ENCODE data around the gene PKHD1.

Gene PKHD1

DNA sequence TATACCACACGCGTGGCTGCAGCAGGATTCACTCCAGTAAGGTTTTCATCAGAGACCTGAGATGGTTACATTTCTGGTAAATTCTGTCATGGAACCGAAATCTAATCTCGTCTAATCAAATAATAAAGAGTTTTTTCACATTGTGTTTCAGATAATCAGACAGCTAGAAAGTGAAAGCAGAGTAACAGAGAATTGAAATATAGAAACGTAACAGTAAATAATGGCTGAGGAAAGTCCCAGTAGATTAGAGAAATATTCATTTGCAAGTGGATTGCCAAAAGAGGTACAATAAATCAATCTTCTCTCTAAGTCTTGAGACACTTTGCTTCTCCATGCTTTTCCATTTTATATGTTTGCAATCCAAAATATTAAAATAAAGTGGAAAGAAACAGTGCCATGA, 42.4 kb downstream of the PKHD1 start:
- DNase-seq = no peak

DNA sequence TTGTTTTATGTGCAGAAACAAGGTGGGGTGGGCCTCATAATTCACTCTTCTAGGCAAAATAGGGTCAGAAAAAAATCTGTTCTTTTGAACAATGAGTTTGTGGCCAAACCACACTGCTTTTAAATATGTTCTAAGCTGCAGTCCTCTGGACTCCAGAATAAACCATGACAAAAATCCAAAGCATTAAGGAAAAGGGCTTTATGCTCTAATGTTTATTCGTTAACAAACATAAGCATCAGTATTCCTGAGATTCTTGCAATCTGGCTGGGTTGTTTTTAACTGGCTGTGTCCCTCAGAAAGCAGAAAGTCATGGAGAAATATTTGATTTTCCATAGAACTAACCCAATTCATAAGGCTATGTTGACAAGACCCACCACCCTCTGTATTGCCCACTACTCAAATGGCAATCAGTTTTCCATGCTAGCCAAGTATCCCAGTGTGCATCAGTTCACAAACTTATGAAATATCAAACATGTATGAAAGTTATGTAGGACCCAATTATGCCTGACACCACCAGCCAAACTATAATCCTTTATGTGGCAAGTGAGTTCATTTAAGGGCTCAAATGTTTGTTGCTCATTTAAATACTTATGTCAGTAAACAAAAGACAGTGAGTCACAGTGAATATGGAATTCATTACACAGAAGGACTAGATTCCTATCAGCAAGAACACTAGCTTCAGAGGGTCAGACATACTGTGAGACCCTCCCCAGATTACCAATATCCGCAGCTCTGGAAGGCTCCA, 45.1 kb downstream of the PKHD1 start:
- DNase-seq = no peak

DNA sequence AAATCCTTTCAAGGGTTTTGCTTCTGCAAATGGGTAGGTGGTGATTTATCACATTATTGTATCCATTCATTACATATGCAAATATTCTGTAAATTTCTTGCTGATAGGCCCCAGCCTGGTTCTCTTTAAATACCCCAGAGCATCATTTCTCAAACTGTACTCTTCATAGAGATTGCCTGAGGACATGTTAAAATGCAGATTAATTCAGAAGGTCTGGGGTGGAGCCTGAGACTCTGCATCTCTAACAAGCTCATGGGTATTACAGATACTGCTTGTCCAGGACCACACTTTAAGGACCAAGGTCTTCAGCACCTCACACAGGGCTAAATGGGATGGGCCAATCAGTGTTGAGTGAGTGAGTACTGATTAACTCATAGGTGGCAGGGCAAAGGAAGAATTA, 46.3 kb downstream of the PKHD1 start:
- no peak for DNase-seq

DNA sequence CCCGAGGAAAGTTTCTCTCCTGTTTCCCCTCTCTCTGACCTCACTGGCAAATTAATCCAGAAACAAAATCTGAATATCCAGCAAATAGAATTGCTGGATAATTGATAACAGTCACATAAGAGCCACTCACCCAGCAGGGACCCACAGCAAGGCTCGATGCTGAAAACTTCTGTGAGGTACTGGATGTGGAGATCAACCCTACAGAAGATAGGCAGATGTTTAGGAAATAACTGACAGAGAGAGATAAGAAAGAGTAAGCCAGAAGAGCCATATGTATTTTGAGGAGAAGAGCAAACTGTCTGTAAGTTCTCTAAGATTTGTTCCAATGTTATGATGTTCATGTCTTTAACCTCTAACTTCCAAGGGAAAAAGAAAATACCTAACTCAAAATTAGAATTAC, 59.7 kb downstream of the PKHD1 start:
- no peak for DNase-seq

DNA sequence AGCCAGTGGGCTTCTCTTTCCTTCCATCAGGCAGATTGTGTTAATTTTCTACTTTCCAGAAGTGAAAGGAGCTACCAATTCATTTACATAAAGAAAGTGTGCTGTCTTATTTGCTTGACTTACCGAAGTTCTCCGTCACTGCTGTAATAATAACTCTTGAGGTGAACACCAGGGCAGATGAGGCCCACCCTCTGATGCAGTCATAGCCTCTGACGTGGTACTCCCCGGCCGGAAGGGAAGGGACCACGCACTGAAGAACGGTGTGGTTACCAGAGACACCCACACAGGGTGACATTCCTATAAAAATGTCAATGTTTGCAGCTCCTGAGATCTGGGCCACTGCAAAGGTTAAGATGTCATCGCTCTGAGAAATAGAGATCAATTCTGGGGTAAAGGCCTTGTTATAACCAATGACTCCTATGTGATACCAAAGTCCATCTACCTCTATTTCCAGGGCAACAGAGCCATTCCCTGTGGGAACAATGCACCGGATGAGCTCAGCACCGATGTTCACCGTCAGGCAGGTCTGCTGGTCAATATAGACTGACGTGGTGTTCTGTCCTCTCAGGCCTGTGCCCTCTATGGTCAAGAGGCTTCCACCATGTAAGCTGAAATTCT, 62.9 kb downstream of the PKHD1 start:
- DNase-seq = no peak

DNA sequence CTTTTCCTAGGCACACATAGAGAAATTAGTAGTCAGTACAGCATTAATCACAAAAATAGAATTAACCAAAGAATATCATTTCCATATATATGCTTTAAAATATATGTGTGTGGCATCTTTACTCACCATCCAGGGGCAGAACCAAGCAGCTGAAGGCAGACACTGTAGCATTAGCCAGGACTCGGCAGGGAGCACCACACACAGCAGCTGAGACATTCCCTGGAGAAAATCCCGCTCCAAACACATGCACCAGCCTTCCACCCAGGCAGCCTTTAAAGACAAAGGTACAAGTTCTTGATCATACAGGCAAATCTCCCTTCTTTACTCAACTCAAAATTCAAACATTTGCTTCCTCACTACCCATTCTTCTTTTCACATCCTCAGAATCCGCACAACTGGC, 64.7 kb downstream of the PKHD1 start:
- DNase-seq = no peak

DNA sequence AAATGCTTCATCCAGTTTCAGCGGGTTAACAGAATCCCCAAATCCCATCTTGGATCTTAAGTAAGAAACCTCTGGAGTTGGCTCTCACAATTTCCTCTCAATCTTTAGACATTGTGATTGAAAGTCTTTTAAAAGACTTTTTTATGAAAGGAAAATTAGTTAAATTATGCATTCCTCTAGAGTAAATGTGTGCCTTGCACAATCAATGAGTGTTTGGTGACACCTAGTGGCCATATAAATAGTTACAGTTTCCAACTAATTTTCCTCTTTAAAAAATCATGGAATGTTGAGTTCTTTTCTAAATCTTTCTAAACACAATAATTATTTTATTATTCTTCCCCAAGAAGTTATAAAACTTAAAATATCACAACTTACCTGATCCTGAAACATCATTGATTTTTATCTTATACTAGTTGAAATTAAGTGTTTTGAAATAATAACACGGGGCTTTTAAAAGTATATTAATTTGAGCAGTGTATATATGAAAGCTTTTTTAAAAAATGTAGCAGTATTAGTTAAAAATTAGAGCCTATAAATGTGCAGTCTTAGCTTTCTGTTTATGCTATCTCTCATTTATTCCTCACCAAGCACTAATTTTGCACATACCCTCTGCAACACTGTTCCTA, 66.4 kb downstream of the PKHD1 start:
- no peak for DNase-seq

DNA sequence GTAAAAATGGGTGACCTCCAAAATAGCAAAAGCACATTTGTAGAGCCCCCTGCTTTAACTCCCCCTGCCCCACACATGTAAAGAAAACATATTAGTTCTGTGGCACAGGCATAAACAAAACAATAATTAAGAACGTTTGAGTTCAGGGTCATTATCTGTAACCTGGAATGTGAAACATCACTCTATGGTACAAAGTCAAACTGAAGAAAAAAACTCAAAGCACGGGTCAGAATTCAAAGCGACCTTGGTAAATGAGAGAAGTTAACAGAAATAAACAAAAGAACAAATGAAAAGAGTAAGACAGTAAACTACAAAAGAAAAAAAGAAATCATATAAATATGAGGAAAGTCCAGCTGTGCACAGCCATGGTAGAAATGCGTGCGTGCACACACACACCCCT, 67.5 kb downstream of the PKHD1 start:
- DNase-seq = no peak

DNA sequence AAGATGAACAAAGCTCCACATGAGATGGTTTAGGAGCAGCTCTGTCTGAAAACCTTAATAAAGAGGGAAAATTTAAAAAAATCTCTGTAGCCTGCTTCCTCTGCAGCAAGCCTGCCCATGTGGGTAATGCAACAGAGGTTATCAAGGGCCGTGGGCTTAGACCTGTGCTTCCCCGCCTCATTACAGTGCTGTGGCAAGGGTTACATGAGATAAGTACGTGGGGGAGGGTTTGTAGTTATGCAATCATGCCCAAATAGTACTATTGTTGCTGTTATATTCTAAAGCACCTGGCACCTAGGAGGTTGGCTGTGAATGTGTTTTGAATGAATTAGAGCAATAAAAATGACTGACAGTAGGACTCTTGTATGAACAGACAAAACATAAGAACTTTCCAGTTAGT, 68.3 kb downstream of the PKHD1 start:
- no peak for DNase-seq

DNA sequence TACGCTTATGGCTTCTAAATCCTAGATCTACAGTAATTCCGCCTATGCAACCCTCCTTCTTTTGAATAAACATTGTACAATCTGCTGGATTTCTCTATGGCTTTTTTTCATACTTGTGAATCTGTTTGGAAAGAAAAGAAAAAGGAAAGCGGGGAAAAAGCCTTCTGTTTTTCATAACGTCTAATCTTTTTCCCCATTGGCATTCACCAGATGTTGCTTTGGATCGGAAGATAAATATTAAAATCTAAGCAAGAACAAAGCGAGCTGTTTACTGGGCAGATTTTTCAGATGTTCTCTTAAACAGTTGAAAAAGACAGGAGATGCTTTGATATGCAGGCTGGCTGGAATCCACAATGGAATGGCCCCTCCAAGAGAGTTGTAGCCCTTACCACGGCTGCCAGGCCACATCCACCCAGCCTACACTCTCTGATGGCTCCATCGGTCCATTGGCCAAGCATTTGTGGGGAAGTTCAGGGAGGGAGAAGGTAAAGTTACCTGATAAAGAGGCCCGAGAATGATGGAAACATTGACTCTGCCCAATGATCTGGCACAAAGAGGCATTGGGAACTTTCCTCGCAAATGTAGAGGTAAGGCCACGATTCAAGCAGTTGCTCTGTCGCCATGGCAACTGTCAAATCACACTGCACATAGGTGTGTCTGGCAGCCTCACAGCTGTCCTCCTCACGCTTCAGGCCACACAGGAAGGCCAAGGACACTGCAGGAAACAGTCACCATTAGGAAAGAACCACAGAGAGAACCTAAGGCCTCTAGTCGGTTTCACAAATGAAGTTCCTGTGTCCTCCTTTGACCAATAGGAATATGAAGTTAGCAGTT, 70.3 kb downstream of the PKHD1 start:
- no peak for DNase-seq

DNA sequence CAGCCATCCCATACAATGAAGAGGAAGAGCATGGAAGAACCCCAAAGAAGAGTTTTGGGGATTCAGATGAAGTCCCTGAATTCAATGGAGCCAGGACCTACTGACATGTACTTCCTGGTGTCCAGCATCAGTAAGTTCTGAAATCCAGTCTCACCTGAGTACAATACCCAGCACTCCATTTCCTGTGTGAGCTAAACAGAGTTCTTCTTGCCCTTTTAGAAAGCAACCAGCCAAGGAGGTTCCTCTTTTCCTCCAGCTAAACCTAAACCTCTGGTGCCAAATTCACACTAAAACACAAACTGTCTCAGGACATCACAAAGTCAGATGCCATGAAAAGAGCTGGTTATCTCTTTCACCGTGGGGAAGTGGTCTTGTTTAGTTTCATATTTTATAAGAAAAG, 71.5 kb downstream of the PKHD1 start:
- DNase-seq = no peak

DNA sequence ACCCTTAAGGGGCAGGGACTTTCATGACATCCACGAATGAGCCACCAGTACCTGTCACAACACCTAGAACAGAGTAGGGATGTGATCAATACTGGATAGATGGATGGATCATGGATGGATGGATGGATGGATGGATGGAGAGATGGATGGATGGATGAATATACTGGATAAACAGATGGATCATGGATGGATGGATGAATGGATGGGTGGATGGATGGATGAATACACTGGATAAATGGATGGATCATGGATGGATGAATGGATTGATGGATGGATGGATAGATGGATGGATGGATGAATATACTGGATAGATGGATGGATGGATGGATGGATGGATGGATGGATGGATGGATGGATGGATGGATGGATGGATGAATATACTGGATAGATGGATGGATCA, 73.0 kb downstream of the PKHD1 start:
- no peak for DNase-seq

DNA sequence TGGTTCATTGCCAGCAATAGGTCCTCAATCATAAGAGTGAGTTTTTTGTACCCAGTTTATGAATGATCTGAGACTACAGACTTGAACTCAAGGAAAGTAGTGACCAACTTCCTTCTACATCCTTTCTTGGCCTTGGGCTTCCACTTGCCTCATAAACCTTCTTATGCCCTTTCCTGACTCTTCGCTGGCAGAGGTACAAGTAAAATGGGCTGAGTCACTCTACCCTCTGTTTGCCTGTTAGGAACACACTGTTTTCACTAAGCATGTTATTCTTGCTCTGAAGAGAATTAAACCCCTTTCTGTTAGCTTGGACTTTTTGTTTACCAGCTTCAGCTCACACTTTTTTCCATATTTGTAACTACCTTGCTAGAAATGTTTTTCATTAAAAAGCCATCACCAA, 74.4 kb downstream of the PKHD1 start:
- no peak for DNase-seq

DNA sequence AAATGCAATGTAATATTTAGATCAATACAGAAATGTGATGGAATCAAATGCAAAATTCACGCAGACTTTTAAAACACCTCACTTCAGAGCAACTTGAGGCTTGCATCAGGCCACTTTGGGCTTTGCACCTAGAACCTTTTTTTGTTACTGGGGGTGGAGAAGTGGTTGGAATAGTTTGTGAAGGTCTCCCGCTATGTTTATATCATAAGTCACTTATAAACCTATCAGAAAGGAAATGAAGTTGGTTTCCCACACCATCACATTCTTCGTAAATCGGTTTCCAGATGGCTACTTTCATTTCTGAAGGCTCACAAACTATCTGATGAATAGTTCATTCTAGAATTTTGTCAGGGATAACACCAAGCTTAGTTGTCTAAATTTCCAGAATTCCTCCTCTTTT, 74.8 kb downstream of the PKHD1 start:
- no peak for DNase-seq

DNA sequence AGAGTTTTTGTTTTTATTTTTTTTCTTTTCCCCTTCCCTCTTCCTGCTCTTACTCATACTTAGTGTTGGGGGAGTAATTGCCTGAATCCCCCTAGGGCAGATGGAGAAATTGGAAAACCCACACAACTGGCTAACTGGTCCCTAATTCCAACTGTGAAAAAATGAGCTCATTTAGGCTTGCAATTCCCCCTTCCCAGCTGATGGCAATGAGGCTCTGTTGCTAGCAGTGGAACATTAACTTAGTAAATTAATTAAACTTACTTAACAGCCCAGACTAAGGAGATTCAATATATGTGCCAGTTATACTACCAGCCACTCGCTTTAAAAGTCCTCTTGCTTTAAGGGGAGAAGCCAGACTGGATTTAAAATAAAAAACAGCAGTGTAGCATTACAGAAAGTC, 76.6 kb downstream of the PKHD1 start:
- DNase-seq = no peak

DNA sequence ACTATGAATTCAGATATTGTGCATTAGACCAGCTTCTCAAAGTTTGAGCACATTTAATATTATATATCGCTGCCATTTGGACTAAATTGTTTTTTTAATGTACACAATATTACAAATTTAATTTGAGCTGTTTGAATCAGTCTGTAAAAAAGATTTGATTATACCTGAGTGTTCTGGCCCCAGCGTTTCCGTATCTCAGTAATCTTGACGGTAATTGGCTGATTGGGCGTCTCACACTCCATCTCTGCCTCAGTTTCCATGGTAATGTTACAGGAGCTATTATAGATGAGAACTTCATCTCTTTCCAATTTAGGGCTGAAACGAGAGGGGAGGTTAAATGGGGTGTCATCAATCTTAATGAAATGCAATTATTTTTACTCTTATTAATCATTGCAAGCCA, 77.3 kb downstream of the PKHD1 start:
- no peak for DNase-seq

DNA sequence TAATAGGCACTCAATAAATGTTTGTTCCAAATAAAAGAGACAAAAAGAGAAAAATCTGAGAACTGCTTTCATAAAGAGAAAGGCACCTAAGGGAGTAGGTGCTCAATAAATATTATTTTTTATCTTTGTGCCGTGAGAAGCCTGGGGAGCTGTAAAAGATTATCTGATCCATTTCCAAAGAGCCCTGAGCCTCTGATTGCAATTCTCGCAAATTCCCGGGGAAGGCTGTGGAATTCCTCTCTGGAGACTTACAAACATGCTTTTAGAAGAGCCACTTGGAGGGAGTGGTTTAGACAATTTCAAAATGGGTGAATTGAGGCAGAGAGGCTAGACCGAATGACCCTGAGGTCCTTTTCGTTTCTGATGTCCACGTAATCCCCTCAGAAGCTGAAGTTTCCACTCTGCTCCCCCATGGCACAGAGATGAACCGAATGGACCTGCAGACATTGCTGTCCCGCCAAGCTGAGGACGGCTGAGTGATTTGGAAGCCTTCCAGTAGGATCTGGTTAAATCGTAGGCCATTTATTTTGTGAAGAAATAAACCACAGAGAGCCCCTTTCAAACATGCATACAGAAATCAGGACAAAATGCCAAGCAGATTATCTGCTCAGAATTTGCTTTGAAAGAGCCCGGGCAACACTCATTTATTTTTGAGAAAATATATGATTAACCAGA, 77.8 kb downstream of the PKHD1 start:
- DNase-seq = no peak

DNA sequence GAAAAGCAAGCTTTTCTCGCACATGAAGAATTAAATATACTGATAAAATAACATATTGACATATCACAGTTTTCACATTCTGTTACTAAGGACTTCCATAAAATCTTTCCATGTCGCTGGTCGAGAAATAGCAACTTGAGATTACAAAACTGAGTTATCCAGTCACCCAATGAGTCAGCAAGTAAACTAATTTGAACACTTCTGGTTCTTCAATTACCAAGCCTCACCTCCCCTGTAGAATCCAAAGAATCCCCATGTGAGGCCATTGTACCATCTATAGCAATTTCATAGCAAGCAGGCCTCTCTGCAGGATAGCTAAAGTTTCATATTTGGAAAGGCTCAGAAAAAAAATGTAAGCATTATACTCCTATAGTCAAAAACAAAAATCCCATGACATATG, 87.3 kb downstream of the PKHD1 start:
- DNase-seq = no peak

DNA sequence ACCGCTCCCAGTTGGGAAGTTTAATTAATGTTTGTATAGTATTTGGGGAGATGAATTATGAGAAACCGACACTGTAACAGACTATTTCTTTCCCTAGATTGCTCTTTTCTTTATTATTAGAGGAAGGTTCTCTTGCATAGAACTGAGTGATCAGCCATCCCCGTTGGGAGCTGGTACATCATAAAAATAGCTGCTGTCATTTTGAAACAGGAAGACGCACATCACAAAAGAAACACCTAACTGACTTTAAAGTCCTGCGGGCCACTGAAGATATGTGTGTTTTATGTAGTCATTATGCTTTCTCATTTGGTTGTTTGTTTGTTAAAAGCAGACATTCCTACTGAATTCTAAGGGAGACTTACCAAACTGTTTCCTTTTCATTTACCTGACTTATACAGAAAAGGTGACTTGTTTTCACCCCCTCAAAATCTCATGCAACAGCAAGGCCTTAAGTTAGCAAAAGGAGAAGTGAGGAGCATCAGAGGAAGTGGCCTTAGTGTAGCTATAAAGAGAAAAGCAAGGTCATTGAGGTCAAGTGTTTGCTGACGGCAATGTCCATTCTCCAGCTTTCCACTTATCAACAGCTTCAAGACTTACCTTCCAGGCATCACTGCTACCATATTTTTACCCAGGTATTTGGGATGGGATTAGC, 91.0 kb downstream of the PKHD1 start:
- no peak for DNase-seq

DNA sequence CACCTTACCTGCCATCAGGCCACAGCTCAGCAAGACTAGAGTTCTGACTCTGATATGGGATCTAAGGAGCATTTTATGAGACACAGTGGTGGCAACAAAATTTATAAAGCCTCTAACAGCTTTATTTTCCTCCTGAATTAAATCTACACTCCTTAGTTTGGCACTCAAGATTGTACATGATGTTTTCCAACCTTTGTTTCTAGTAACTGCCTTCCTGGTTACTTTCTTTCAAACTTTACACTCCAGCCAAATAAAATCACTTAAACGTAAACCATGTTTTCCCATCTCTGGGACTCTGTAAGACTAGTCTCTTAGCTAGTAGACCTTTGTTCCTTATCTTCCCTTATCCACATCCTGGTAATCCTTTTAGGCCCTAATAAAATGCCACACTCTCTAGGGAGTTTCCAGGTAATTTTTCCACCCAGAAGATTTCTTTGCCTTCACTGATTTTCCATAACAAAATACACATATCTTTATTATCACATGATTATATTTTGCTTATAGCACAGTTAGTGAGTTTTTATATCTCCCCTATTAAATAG, 92.1 kb downstream of the PKHD1 start:
- DNase-seq = no peak

DNA sequence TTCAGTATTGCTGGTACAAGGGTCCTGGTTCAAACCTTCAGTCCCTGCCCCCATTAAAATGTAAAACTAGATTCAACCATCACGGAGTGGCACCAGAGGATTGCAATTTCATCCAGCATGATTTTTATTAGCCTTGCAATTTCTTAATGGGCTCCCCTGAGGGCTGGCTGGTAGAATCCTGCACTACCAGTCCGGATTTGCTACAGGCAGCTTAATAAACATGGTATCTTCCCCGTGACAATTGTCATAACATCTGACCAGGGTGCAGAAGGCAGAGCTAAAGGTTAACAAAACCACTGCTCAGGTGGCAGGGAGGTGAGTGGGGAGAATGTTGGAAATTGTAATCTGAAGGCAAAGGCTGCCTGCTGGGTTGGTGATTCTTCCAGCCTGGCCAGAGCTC, 94.5 kb downstream of the PKHD1 start:
- no peak for DNase-seq

DNA sequence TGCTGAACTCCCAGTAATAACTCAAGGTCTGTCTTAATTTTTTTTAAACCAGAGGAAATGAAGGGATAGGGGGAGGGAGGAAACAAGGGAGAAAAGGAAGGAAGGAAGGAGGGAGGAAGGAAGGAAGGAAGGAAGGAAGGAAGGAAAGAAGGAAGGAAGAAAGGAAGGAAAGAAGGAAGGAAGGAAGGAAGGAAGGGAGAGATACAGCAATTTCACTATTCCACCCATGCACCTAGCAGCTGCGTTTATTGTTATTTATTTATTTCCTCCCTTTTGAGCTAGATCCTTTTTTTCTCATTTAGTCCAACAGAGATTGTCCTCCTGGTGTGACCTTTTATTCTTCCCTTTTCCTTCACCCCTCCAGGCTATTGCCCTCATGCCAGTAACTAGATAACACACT, 97.6 kb downstream of the PKHD1 start:
- no peak for DNase-seq
